SU-DHL-6 (cell line): ENCODE data around the gene TNFRSF12A.

ENCODE experiments used
- EZH2phosphoT487 ChIP-seq: fragments of 200-600 bp; sonication (generic), shearing (Covaris generic); conservative IDR thresholded peaks from 2 replicates; pipeline ENCODE4 v1.6.1; 2018; ENCODE audit warnings: mild to moderate bottlenecking, antibody characterized with exemption, low read length, moderate library complexity, mixed read lengths
- TF ChIP-seq, protein P1 (sequence below): fragments of 200-600 bp; sonication (generic); IDR thresholded peaks from one replicate; pipeline ENCODE4 v1.5.1; 2017; ENCODE audit warnings: antibody characterized with exemption, mild to moderate bottlenecking, low read length, moderate library complexity; ENCODE audit not compliant: insufficient read depth, poor library complexity, severe bottlenecking

DNA sequence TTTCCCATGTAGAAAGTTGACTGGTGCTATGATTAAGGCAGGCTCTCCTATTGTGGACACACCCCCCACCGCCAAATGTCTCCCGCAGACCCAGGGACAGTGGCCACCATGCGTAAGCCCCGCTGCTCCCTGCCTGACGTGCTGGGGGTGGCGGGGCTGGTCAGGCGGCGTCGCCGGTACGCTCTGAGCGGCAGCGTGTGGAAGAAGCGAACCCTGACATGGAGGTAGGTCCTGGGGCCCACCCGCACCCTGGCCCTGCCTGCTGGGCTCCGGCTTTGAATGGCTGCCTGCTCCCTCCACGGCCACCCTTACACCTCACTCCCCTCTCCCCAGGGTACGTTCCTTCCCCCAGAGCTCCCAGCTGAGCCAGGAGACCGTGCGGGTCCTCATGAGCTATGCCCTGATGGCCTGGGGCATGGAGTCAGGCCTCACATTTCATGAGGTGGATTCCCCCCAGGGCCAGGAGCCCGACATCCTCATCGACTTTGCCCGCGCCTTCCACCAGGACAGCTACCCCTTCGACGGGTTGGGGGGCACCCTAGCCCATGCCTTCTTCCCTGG, 29.8 kb downstream of the TNFRSF12A start:
- TF ChIP-seq, protein P1, sequence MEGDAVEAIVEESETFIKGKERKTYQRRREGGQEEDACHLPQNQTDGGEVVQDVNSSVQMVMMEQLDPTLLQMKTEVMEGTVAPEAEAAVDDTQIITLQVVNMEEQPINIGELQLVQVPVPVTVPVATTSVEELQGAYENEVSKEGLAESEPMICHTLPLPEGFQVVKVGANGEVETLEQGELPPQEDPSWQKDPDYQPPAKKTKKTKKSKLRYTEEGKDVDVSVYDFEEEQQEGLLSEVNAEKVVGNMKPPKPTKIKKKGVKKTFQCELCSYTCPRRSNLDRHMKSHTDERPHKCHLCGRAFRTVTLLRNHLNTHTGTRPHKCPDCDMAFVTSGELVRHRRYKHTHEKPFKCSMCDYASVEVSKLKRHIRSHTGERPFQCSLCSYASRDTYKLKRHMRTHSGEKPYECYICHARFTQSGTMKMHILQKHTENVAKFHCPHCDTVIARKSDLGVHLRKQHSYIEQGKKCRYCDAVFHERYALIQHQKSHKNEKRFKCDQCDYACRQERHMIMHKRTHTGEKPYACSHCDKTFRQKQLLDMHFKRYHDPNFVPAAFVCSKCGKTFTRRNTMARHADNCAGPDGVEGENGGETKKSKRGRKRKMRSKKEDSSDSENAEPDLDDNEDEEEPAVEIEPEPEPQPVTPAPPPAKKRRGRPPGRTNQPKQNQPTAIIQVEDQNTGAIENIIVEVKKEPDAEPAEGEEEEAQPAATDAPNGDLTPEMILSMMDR = no peak
- no peak for TF ChIP-seq EZH2phosphoT487
